SK-N-SH treated with all-trans-retinoic acid at 6 μM for 48 hours (cell line): ENCODE results near the gene OSTM1.

ENCODE experiments used
- ATAC-seq: fragments of 200-7000 bp; cut with Tn5 transposase; 3 replicates; pipeline ENCODE4 v1.9.1; 2020; ENCODE audit warnings: mild to moderate bottlenecking, moderate library complexity
- ARNTL ChIP-seq: fragments of 450-650 bp; formaldehyde crosslinking; IDR thresholded peaks from 2 replicates; pipeline ENCODE4 v1.5.0; 2020; ENCODE audit warnings: low read depth, mild to moderate bottlenecking, moderate library complexity, borderline replicate concordance
- CREB5 ChIP-seq: fragments of 250-450 bp; sonication (Bioruptor Pico); IDR thresholded peaks from 2 replicates; pipeline ENCODE4 v1.5.1; 2020; ENCODE audit warnings: low read depth, mild to moderate bottlenecking, moderate library complexity
- CSDC2 ChIP-seq: fragments of 250-450 bp; sonication (Bioruptor Pico); IDR thresholded peaks from 2 replicates; pipeline ENCODE4 v1.5.0; 2020; ENCODE audit warnings: mild to moderate bottlenecking, moderate library complexity
- CSRNP3 ChIP-seq: fragments of 250-450 bp; sonication (Bioruptor Pico); IDR thresholded peaks from 2 replicates; pipeline ENCODE4 v1.5.1; 2021; ENCODE audit warnings: mild to moderate bottlenecking, moderate library complexity
- ESRRG ChIP-seq: fragments of 250-450 bp; sonication (Bioruptor Pico); IDR thresholded peaks from 2 replicates; pipeline ENCODE4 v1.6.1; 2021; ENCODE audit warnings: mild to moderate bottlenecking
- GLIS3 ChIP-seq: fragments of 250-450 bp; sonication (Bioruptor Pico); IDR thresholded peaks from 2 replicates; pipeline ENCODE4 v1.5.0; 2020; ENCODE audit warnings: mild to moderate bottlenecking, moderate library complexity
- ISL1 ChIP-seq: fragments of 250-450 bp; sonication (Bioruptor Pico); IDR thresholded peaks from 2 replicates; pipeline ENCODE4 v2.1.2; 2022; ENCODE audit warnings: mild to moderate bottlenecking, moderate library complexity
- OSR1 ChIP-seq: fragments of 250-450 bp; sonication (Bioruptor Pico); IDR thresholded peaks from 2 replicates; pipeline ENCODE4 v1.8.0; 2022; ENCODE audit warnings: moderate library complexity, mild to moderate bottlenecking, inconsistent platforms
- PATZ1 ChIP-seq: fragments of 250-450 bp; sonication (Bioruptor Pico); IDR thresholded peaks from 2 replicates; pipeline ENCODE4 v1.8.0; 2020; ENCODE audit warnings: mild to moderate bottlenecking, moderate library complexity, borderline replicate concordance
- PPARA ChIP-seq: fragments of 250-450 bp; sonication (Bioruptor Pico); IDR thresholded peaks from 2 replicates; pipeline ENCODE4 v1.5.0; 2020; ENCODE audit warnings: mild to moderate bottlenecking, borderline replicate concordance
- SNAI2 ChIP-seq: fragments of 250-450 bp; sonication (Bioruptor Pico); IDR thresholded peaks from 2 replicates; pipeline ENCODE4 v1.5.0; 2020; ENCODE audit warnings: mild to moderate bottlenecking, moderate library complexity
- TCF4 ChIP-seq: fragments of 250-450 bp; sonication (Bioruptor Pico); IDR thresholded peaks from 2 replicates; pipeline ENCODE4 v1.8.0; 2021; ENCODE audit warnings: mild to moderate bottlenecking, moderate library complexity, borderline replicate concordance
- TOX ChIP-seq: fragments of 250-450 bp; sonication (Bioruptor Pico); IDR thresholded peaks from 2 replicates; pipeline ENCODE4 v1.8.0; 2021; ENCODE audit warnings: mild to moderate bottlenecking, moderate library complexity, borderline replicate concordance
- TSHZ2 ChIP-seq: fragments of 250-450 bp; sonication (Bioruptor Pico); IDR thresholded peaks from 2 replicates; pipeline ENCODE4 v1.5.0; 2020; ENCODE audit warnings: mild to moderate bottlenecking, moderate library complexity
- ZC3H10 ChIP-seq: fragments of 250-450 bp; sonication (Bioruptor Pico); IDR thresholded peaks from 2 replicates; pipeline ENCODE4 v1.5.1; 2021; ENCODE audit warnings: mild to moderate bottlenecking, moderate library complexity
- ZFP3 ChIP-seq: fragments of 250-450 bp; sonication (Bioruptor Pico); IDR thresholded peaks from 2 replicates; pipeline ENCODE4 v1.5.0; 2020; ENCODE audit warnings: mild to moderate bottlenecking, moderate library complexity
- ZFP30 ChIP-seq: fragments of 450-650 bp; formaldehyde crosslinking; IDR thresholded peaks from 2 replicates; pipeline ENCODE4 v1.5.0; 2022; ENCODE audit warnings: mild to moderate bottlenecking, moderate library complexity
- ZNF565 ChIP-seq: fragments of 450-650 bp; formaldehyde crosslinking; conservative IDR thresholded peaks from 2 replicates; pipeline ENCODE4 v1.5.0; 2020; ENCODE audit warnings: low read depth, mild to moderate bottlenecking, moderate library complexity
- ZNF70 ChIP-seq: fragments of 450-650 bp; formaldehyde crosslinking; IDR thresholded peaks from 2 replicates; pipeline ENCODE4 v1.5.0; 2020; ENCODE audit warnings: mild to moderate bottlenecking, moderate library complexity
- ZNF8 ChIP-seq: fragments of 450-650 bp; formaldehyde crosslinking; IDR thresholded peaks from 2 replicates; pipeline ENCODE4 v1.5.0; 2020; ENCODE audit warnings: mild to moderate bottlenecking, moderate library complexity

OSTM1 gene

GRCh38 chr6:108068182-108068581 lies 6.4 kb downstream of the OSTM1 start:
- ATAC-seq: no peak
- TF ChIP-seq CREB5 (CRISPR knock-in tag) (no peak), ZC3H10 (no peak), ZNF70 (CRISPR knock-in tag) (no peak), OSR1 (CRISPR knock-in tag) (no peak), TSHZ2 (CRISPR knock-in tag) (no peak), ARNTL (CRISPR knock-in tag) (no peak), ESRRG (CRISPR knock-in tag) (no peak), CSDC2 (no peak), ISL1 (CRISPR knock-in tag) (no peak), TCF4 (CRISPR knock-in tag) (no peak), PPARA (CRISPR knock-in tag) (no peak), ZFP30 (CRISPR knock-in tag) (no peak), TOX (CRISPR knock-in tag) (no peak), CSRNP3 (CRISPR knock-in tag) (no peak), ZFP3 (CRISPR knock-in tag) (no peak), ZNF565 (no peak), PATZ1 (CRISPR knock-in tag) (no peak)

- TF ChIP-seq CSDC2 (no peak), OSR1 (CRISPR knock-in tag) (no peak), ZNF565 (no peak), PATZ1 (CRISPR knock-in tag) (no peak), ZFP3 (CRISPR knock-in tag) (no peak), ARNTL (CRISPR knock-in tag) (no peak), PPARA (CRISPR knock-in tag) (no peak), SNAI2 (CRISPR knock-in tag) (no peak), ZNF8 (CRISPR knock-in tag) (no peak)
- no peak for ATAC-seq
Observed at GRCh38 chr6:108052706-108053105, 21.8 kb downstream of the OSTM1 start.

GRCh38 chr6:108051481-108051880 lies 23.1 kb downstream of the OSTM1 start:
- no peak for TF ChIP-seq ZC3H10
- TF ChIP-seq PPARA (CRISPR knock-in tag): no peak
- TF ChIP-seq TCF4 (CRISPR knock-in tag): no peak
- TF ChIP-seq GLIS3 (CRISPR knock-in tag): no peak
- TF ChIP-seq SNAI2 (CRISPR knock-in tag): no peak
- TF ChIP-seq ARNTL (CRISPR knock-in tag): no peak
- TF ChIP-seq ISL1 (CRISPR knock-in tag): no peak
- TF ChIP-seq TSHZ2 (CRISPR knock-in tag): no peak
- TF ChIP-seq ZFP3 (CRISPR knock-in tag): no peak
- no peak for TF ChIP-seq TOX (CRISPR knock-in tag)
- TF ChIP-seq CSRNP3 (CRISPR knock-in tag): no peak
- no peak for TF ChIP-seq ESRRG (CRISPR knock-in tag)
- no peak for ATAC-seq
